Measurements from ENCODE around the gene ZIC1.

The ZIC1 gene

DNA sequence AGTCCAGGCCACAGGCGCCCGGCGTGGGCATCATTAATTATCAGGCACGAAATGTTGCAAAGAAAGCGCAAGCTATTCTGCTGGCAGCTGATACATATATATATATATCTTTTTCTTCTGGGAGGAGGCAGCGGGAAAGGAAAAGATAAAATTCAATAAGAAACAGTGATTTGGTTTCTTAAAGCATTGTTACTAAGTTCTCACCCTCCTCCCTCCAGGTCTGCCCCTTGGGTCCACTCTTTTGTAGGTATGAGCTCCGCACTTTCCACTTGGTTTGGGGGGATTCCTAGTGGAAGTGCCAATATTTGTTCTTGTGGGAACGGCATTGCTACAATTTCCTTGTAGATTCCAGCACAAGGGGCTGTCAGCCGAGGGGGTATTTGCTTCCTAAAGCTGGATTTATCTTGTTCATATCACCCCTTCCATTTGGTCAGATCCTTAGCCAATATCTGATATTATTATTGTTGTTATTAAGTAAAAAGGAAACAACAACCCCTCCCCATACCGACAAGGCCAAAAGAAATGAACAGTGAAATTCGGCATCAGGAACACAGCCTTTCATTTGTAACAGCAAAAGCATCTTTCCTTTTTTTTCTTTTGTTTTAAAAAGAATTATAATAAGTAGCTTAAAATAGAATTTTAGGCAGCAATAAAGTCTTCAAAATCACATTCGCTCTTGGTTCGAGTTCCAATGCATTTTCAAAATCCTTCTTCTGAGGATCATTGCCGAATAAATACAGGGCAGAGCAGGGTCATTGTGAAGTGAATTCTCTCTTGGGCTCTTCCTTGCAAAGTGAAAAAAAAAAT, 15.6 kb downstream of the ZIC1 start:
- DNase-seq, result no peak

DNA sequence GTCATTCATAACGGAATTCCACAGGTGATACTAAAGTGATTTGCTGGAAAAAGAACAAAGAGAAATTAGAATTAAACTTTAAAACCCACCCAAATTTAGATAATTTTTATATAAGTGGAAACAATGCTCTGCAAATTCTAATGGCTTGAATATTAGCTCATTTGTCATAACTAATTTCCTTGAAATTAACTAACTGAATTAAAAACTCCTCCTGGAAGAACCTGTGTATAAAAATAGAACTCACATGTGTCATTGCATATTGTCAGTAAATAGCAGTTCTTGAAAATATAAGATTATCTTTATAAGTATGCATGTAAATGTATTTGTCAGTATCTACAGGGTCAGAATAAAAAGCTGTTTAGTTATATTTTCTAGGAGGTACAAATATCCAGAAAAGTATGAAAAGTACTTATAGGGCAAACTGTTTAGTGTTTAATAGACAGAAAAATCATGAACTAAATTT, 16.3 kb downstream of the ZIC1 start:
- DNase-seq, result no peak

GRCh38 chr3:147426931-147427330, 17.8 kb downstream of the ZIC1 start:
- no peak for DNase-seq

DNA sequence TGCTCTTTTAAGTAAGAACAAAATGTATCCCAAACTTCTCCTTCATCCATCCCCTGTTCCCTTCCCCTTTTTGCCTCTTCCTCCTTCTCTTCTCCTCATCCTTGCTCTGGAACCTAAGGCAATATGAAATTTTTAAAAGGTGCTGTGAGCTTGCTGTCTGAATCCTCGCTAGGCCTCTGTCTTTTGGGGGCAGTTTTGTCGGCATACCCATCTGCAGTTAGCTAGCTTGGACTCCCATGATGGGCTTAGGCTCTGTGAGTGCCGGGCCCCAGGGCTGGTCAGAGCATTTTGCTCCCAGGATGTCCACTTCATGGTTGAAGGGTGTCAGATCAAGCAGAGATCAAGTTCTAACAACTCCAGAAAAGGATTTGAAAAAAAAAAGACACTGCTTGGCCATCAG, 18.6 kb downstream of the ZIC1 start:
- no peak for DNase-seq

DNA sequence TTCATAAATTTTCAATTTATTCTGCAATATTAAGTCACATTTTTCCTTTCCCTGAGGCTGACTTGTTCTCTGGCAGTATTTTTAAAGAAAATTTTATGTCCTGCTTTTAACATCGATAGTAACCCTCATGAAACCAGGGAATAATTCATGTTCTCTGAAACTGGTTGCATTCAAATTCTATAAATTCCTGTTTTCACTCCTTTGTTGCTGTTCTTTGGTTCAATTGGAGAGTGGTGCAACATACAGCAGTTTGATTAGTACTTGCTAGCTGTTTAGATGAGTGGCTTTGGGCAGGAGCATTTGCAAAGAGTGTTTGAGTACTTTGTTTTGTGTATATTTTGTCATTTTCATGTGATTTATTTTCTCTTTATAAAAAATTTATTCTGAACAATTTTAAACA, 19.2 kb downstream of the ZIC1 start:
- no peak for DNase-seq

- no peak for DNase-seq
Observed at GRCh38 chr3:147428754-147429153, 19.6 kb downstream of the ZIC1 start.

DNA sequence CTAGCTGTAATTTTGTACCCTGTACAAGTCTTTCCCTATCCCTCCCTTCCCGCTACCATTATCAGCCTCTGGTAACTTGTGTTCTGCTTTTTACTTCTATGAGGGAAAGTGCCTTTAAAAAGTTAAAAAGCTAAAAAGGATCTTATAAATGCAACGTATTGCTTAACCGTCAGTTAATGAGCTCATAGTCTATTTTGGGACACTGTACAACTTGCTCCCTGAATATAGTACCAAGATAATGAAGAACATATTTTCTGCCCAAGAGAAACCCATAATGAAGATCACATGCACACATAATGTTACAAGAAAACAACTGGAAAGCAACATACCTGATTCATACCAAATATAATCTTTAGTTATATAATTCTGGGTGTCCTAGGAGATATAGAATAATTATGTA, 22.6 kb downstream of the ZIC1 start:
- DNase-seq, result no peak

- DNase-seq, result no peak
Observed at GRCh38 chr3:147447224-147447623, 38.1 kb downstream of the ZIC1 start.

- peak; percentile 22 for DNase-seq
Observed at GRCh38 chr3:147449669-147450068, 40.5 kb downstream of the ZIC1 start.

DNA sequence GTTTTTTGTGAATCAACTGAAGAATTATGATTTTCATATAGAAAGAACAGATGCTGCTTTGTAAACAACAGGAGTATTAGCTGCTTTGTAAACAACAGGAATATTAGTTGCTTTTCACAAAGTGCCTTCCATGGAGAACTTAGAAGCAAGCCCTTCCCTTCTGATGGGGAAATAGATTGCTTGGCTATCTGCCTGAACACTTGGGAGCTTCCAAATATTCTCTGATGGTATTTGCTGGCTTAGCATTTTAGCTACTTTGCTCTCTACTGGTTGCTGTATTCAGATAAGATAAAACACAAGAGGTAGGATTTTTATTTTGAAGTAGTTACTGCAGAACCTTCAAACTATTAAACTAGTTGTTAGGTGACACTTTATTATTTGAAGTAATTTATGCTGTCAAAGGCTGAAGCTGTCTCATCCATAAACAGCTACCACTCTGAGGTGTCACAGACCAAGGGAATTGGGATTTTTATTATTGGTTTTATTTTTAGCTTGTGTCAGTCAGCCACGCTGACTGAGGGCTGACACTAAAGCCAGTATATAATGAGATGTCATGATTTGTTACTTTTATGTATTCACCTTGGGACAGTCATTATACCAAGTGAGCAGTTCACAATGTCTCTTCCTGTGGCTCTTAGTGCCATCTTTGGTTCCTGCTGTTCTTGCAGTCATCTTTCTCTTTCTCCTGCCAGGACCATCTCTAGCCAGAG, 50.0 kb downstream of the ZIC1 start:
- no peak for DNase-seq

GRCh38 chr3:147462856-147463255, 53.7 kb downstream of the ZIC1 start:
- DNase-seq, result no peak
